Inflammatory macrophage (primary cell): Measurements from ENCODE around the gene SHLD2.
A peak's percentile ranks its signal among the peaks of the same experiment; 100 is the strongest.
"Not testable (repeated sequence)": the region's sequence is repeated elsewhere in the genome, so short reads cannot be mapped to it uniquely, and the experiment has no call there.

Source experiments
- DNase-seq, 2 donors: peaks; one replicate each; pipeline ENCODE4 v3.0.0-alpha.2; 2020 to 2022

The SHLD2 gene

DNA sequence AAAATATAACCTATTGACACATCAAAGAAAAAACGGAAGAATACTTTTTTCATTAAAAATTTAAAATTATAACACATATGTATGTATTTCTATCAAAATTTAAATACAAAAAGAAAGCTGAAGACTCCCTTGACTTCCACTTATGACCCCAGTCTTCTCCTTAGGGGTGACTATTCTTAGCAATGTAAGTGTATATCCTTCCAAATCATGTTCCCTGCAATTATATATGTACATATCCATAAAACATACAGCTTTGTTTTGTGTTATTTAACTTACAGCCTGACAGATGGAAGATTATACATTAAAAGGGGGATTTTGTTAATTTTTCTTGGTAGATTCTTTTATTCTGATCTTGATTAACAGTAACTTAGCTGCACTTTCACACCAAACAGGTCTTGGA lies 9.5 kb upstream of the SHLD2 start:
- DNase-seq = no peak

DNA sequence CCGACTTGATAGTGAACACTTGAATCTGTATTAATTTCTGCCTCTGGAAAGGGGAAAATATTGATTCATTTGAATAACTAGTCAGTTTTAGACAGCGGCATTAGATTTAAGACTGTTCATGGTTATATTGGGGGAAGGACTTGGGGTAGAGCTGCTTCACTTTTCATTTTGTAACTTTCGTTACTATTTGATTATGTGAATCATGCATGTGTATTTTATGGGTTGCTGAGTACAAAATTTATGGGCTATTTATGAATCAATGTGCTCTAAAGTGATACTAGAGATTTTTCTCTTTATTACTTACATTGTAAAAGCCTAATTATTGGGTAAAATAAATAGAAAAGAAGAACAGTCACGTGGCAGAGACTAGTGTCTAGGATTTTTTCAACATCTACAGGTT lies 5.3 kb upstream of the SHLD2 start:
- no peak for DNase-seq

DNA sequence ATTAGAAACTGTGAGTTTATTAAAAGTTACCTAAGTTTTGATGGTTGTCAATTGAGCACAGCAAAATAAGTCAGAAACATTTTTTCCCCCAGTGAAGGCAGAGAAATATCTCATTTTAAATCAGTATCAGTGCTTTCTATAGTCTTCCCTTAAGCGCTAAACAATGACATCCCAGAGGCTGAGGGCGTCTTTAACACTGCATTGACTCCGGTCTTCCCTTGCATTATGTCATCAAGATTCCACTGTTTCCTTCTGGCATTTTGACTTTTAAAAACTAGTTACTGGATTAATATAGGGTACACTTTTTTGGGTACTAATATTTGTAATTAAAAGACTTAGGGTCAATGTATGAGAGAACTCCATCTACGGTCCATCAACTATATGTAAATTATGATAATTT lies 4.2 kb upstream of the SHLD2 start:
- no peak for DNase-seq

DNA sequence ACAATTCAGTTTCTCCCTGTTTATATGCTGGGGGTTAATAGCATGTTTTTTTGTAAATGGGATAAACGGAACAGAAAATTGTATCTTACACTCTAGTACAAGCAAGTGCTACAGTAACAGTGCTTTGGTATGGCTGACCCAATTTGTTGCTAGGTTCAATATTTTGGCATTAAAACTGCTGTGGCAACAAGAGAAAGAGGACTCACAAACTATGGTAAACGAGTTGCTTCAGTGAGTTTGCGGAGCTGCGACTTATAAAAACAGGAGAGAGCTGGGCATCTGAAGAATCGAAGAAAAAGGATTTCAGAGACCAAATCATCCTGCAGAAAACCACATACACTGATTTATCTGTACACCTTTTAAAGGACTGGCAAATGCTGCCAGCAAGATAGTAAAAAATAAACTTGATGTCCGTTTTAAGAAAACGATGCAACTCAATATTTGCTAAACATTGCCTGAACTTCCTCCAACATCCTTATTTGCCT lies 2.6 kb upstream of the SHLD2 start:
- DNase-seq = no peak

DNA sequence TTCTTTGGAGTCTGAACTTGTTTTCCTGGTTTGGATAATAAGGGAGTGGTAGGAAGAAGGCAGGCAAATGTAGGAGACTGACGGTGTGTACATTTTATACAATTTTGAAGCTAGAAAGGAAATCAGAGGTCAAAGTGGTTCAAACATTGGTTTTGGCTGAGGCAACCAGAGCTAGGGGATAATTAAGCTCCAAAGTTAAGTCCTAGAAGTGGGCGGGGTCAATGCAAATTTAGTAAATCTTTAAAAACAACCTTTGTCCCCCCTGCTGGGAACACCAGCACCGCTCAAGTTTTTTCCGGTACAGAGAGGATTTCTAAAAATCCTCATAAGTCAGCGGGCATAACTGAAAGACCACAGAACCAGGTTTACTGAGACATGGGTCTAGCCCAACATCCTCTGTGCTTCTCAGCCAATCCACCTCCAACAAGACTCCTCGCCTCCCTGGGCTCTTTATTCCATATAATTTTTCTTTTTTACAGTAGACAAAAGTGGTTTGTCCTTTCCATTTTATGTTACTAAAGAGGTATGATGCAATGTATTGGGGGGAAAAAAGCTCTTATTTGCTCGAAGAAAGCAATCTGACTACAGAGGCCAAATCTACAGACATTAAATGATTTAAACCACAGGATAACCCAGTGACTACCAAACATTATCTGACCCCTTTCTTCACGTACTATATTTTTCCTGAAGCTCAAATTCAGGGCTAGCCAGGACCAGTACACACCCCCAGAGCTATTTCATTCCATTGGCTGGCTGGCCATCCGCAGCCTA lies 2.0 kb upstream of the SHLD2 start:
- DNase-seq = peak in 1 of 2 donors; percentile 10

DNA sequence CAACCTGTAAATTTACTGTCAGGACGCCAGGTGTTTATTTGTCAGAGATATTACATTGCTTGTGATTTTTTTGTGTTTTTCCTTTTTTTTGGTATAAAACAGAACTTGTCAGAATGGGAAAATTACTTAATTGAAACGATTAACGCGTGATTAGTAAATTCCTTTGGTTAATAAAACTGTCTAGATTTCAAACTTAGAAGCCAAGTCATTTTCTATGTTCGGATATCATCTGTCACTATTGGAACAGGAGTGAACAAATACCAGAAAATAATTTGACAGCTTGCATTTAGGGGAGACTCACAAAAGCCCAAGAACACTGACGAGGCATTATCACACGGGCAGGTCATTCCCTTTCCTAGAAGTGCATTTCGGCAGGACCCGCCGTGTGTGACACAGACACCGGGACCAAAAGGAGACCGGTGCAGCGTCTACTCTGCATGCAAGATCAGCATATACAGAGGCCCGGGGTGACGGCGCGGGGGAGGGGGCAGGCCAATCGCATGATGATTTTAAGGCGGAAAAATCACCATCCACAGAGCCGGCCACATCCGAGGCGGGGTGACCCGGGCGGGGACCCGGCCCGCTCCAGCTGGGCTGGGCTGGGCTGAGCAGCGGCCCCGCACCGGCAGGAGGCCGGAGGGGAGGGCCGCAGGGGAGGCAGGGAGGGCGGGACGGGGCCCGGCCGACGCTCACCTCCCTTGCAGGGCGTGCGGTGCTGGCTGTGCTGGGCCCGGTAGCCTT lies 1.2 kb upstream of the SHLD2 start:
- peak; percentile 28 to 63 for DNase-seq

DNA sequence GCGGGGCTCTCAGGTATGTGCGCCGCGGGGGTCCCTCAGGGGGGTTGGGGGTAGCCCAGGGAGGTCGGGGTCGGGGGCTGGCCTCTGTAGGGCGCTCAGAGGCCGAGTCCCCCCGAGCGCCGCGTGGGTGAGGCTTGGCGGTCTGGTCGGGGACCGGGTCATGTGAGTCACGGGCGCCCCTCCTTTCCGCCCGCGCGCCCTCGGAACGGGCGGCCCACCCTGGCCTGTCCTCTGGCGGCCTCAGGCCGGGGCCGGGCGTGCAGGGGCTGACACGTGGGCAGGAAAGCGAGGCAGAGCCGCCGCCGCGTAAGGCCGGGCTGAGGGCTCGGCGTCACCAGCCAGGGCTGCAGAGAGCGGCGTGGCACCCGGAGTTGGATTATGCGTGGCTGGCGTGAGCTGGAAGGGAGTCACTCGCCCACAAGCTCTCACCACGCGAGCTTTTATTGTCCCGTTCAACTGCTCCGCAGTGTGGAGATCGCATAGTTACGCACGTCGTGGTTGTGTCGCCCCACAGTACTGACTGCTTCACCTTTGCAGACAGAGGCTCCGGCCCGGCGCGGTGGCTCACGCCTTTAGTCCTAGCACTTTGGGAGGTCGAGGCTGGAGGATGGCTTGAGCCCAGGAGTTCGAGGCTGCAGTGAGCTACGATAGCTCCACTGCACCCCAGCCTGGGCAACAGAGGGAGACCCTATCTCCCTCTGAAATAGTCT lies 385 bp downstream of the SHLD2 start:
- peak; percentile 88 to 91 for DNase-seq

DNA sequence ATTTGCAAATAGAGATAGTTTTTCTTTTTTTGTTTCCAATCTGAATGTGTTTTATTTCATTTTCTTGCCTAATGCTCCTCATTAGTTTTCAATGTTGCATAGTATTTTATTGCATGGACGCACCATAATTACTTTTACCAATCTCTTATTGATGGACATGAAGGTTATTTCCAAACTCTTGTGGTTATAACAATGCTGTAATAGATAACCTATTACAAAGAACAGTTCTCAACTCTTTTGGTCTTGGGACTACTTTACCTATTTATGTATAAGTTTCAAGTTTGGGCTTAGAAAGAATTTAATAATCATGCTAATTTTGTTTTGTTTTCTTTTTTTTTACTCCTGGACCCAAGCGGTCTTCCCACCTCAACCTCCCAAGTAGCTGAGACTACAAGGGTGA lies 7.0 kb downstream of the SHLD2 start:
- no peak for DNase-seq

DNA sequence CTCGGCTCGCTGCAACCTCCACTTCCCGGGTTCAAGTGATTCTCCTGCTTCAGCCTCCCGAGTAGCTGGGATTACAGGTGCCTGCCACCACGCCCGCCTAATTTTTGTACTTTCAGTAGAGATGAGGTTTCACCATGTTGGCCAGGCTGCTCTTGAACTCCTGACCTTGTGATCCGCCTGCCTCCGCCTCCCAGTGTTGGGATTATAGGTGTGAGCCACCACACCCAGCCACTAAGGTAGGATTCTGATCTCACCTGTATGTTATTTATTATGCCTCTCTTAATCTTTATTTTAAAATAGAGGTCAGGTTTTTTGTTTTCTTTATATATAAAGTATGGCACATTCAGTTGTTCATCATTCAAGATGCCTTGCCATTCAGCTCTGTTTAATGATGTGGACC lies 9.7 kb downstream of the SHLD2 start:
- DNase-seq = not testable (repeated sequence)

DNA sequence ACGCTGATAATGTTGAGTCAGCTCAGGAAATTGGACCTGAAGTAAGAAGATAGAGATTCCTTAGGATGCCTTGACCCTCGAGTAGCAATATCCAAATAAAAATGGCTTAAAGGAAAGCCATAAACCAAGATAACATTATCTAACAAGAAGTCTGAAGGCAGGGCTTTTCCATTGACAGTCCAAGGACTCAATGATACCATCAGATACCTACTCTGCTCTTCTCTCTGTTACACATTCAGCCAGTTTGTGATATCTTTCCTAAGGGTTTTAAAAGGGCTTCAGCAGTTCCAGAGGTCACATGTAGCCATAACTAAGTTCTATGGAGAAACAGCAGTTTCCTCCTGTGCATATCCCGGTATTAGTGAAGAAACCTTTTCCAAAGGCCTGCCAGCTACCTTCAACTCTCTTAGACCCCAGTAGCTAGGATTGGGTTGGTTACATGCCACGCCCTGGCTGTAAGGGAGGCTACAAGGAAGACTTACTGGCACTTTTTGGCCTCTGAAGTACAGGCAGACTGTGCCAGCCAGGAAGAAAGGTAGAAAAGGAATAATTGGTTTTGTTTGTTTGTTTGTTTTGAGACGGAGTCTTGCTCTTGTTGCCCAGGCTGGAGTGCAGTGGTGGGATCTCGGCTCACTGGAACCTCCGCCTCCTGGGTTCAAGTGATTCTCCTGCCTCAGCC lies 10.6 kb downstream of the SHLD2 start:
- DNase-seq = no peak

DNA sequence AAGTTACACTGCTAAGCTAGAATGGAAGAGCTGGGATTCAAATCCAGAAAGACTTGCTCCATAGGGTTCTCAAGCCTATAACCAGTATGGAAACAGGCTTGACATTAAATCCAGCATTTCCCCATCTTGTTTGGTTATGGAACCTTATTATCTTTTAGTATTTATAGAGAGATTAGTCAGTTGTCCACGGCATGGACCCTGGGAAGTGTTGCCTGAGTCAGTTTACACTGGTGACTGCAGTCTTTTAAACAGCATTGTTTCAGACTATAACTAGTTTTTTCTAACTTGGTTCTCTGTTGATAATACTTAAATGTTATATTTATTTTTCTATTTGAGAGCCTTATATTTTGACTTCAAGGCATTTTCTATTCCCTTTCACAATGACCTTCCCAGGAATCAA lies 23.1 kb downstream of the SHLD2 start:
- DNase-seq = not testable (repeated sequence)

DNA sequence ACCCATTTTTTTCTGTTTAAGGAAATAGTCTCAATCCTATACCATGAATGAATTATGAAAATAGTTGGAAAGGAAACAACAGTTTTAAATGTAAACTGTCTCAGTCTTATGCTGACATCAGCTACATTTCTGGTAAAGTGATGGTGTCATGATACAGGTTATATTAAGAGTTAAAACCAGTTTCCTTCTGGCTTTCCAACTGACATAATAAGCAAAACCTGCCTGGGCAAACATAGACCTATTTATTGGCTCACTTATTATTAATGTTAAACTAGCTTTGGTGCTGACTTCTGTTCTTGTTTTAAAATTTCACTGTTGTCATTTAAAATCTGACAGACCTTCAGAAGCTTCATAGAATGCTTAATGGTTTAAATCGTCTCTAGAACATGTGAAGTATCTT lies 24.0 kb downstream of the SHLD2 start:
- not testable (repeated sequence) for DNase-seq

DNA sequence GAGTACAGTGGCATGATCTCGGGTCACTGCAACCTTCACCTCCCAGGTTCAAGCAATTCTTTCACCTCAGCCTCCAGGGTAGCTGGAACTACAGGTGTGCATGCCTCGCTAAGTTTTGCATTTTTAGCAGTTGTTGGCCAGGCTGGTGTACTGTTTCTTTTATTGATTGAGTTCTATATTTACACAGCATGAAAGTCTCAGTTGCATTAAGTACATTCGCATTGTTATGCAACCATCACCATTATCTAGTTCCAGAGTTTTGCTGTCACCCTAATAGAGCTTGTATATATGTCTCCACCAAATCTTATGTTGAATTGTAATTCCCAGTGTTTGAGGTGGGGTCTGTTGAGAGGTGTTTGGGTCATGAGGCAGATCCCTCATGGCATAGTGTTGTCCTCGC lies 28.3 kb downstream of the SHLD2 start:
- DNase-seq = not testable (repeated sequence)

DNA sequence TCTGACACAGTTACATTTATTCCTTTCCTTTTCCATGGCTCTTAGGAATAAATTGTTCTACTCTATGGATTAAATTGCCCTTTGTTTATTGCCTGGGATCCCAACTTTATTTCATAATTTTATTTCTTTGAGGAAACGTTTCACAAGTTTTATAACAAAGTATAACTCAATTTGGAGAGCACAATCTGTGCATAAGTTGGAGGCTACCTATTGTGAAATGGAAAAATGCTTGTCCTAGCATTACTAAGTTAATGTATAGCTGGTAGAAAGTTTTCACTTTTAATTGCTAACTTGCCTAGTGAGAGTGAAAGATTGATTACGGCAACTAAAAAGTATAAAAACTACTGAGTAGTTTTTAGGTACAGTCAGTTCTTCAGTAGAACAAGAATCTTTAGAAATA lies 32.0 kb downstream of the SHLD2 start:
- not testable (repeated sequence) for DNase-seq

DNA sequence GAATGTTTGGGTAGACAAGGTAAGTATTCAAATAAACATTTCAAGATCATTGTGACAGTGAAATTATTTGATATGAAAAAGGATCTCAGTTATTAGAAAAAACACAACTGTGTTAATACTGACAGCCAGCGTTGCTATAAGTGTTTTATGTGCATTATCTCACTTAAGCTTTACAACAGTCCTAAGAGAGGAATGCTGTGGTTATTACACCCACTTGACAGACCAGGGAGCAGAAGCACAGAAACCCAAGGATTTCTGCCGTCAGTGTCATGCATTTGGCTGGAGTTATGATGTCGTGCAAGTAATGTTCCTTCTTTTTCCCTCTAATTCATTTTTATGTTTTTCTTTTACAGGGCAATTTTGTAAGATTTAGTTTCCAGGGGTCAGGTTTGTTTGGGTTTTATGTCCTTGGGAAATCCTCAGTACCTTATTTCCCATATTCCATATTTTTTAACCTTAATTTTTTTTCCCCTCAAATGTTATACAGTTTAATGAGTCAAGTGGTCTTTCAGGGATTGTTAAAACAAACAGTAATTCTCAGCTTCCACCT lies 32.7 kb downstream of the SHLD2 start:
- peak in 1 of 2 donors; percentile 11 for DNase-seq

DNA sequence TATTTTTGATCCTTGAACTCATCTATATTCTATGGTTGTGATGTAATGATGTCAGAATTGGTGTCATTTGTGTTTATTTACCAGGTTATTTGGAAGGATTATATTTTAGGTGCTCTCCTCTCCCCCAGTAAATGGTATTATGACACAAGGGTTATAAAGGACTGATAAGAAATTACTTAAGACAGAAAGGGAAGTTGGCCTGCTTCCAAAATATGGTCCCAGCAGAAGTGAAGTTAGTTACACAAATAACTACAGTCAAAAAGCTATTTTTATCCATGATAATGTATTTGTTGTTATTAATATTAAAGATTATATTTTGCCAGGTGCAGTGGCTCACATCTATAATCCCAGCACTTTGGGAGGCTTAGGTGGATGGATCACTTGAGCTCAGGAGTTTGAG lies 37.2 kb downstream of the SHLD2 start:
- peak; percentile 77 to 82 for DNase-seq

DNA sequence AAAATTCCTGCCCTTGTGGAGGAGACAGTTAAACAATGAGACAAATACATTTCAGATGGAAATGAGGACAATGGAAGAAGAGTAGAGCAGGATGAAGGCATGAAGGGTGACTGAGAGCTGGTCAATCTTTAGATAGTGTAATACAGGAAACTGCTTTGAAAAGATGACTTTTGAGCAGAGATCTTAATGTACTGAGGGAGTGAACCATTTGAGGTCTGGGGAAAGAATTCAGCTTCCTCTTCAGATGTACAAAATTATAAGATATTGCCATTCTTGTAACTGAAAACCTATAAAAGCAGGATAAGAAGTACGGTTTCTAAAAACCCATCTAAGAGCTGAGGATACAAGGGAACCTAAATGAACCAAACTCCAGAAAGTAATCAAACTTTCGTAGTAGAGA lies 38.9 kb downstream of the SHLD2 start:
- peak in 1 of 2 donors; percentile 2 for DNase-seq

DNA sequence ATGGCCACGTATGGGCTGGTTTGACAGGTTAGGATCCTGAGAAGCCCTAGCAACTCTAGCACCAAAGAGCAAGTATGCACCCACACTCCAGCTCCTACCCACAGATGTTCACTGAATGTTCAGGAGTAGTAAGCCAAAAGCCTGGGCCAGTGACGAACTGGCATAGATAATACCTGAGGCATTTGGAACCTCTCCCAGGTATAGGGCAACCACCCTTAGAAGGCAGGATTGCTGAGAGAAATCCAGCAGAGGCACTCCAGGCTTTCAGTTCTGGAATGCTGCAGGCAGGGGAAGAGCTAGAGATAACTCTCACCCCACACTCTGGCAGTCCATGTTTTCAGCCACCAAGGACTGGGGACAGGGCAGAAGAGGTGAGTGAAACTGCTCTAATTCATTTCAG lies 39.4 kb downstream of the SHLD2 start:
- not testable (repeated sequence) for DNase-seq

DNA sequence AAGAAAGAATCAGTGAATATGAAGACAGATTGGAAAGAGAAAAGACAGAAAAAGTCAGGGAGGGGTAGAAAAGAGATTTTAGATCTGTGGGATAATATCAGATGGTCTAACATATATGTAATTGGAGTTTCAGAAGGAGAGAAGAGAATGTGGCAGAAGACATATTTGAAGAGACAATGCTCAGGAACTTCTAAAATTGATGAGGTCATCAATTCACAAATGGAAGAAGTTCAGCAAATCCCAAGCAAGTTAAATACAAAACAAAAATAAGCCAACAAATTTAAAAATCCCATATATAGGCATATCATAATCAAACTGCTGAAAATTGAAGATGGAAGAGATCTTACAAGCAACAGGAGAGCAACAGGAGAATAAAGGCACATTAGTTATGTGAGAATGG lies 42.5 kb downstream of the SHLD2 start:
- DNase-seq = not testable (repeated sequence)

DNA sequence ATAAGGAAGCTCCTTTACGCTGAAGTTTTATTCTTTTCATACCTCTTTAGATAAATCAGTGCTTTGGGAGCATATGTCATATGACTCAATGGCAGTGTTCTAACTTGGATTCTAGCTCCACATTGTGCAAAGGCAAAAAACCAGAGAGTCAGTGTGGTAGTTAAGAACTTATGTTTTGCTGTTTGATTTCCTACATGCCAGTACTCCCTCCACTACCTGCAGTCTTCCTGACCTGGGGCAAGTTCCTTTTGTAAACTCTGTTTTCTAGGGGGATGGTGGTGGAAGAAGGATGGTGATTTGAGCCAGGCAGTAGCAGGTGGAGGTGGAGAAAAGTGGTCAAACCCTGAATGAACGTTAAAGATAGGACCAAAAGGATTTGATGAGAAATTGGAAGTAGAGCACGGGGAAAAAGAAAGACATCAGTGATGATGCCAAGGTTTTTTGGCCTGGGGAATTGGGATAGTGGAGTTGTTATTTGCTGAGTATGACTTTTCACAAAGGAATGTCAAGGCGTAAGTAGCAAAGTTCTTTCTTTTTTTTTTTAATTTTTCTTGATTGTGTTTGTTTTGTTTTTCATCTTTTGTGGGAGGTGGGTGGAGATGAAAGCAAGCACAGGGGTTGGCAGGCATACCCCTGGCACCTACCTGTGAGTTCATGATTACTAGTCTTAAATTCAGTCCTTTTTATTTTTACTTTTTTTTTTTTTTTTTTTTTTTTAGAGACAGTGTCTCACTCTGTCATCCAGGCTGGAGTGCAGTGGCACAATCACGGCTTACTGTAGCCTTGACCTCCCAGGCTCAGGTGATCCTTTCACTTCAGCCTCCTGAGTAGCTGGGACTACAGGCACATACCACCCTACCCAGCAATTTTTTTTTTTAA lies 47.5 kb downstream of the SHLD2 start:
- DNase-seq = not testable (repeated sequence)

DNA sequence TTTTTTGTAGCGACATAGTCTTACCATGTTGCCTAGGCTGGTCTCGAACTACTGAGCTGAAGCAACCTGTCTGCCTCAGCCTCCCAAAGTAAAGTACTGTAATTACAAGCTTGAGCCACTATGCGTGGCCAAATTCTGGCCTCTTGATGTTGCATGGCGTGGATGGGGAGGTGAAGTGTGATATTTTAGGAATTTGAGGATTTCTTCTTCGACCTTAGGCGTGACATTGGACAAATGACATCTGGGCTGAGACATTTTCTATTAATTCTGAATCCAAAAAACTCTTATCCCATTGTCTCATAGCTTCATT lies 48.1 kb downstream of the SHLD2 start:
- DNase-seq = not testable (repeated sequence)

DNA sequence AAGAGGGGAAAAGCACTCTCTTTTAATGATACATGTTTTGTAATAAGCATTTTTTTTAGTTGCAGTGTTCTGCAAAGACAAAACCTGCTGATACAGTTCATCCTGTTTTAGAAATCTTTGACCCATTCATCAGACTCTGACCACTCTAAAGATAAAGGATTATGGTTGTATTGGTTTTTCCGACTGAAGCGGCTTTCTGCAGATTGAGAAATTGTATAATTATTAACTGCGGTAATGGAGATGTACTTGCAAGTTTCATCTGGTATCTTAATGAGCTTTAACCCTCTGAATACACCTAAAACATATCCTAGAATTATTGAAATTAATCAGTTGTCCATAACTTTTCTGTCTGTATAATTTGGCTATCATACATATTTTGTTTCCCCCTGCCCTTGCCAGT lies 50.6 kb downstream of the SHLD2 start:
- not testable (repeated sequence) for DNase-seq
